Hepatocyte (in vitro differentiated cells): ENCODE results near the gene LRRC28.

Experiments used
- EZH2phosphoT487 ChIP-seq: fragments of 200-600 bp; sonication (generic); IDR thresholded peaks from one replicate; pipeline ENCODE4 v1.6.1; 2018; ENCODE audit warnings: antibody characterized with exemption, mild to moderate bottlenecking, low read depth, moderate library complexity; ENCODE audit not compliant: unreplicated experiment, severe bottlenecking
- TF ChIP-seq, protein P1 (sequence below): fragments of 200-600 bp; sonication (generic); IDR thresholded peaks from 2 replicates; pipeline ENCODE4 v1.5.1; 2016; ENCODE audit warnings: antibody characterized with exemption, mild to moderate bottlenecking; ENCODE audit not compliant: poor library complexity

- no peak for TF ChIP-seq EZH2phosphoT487
- TF ChIP-seq, protein P1, sequence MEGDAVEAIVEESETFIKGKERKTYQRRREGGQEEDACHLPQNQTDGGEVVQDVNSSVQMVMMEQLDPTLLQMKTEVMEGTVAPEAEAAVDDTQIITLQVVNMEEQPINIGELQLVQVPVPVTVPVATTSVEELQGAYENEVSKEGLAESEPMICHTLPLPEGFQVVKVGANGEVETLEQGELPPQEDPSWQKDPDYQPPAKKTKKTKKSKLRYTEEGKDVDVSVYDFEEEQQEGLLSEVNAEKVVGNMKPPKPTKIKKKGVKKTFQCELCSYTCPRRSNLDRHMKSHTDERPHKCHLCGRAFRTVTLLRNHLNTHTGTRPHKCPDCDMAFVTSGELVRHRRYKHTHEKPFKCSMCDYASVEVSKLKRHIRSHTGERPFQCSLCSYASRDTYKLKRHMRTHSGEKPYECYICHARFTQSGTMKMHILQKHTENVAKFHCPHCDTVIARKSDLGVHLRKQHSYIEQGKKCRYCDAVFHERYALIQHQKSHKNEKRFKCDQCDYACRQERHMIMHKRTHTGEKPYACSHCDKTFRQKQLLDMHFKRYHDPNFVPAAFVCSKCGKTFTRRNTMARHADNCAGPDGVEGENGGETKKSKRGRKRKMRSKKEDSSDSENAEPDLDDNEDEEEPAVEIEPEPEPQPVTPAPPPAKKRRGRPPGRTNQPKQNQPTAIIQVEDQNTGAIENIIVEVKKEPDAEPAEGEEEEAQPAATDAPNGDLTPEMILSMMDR = no peak
Observed at GRCh38 chr15:99267957-99268356, 16.7 kb downstream of the LRRC28 start.
